Thoracic aorta (tissue), 2 donors: ENCODE data around the gene C1R. TPM values are rescaled to one million over a fixed set of nuclear protein-coding genes. Genes with fewer than 3 reads are reported as not detected.

Experiments
- ATAC-seq: fragments of 150-250 bp; one replicate; pipeline ENCODE4 v1.8.0; 2017; ENCODE audit warnings: low read depth; ENCODE audit not compliant: insufficient number of reproducible peaks, low FRiP score
- DNase-seq: peaks from one replicate; pipeline ENCODE4 v3.0.0-alpha.2; 2020; ENCODE audit warnings: low spot score
- H3K27ac ChIP-seq, 2 donors: fragments of 200-600 bp; sonication (generic); 1 replicate in 1 of 2; 2 replicates in 1 of 2; pipeline ENCODE4 v1.5.1; 2016; ENCODE audit warnings: mild to moderate bottlenecking in 2 of 2, moderate library complexity in 2 of 2
- H3K27me3 ChIP-seq: fragments of 200-600 bp; sonication (generic); replicated peaks from 2 replicates; pipeline ENCODE4 v1.6.0; 2016; ENCODE audit warnings: mild to moderate bottlenecking; ENCODE audit not compliant: insufficient read depth
- H3K36me3 ChIP-seq: fragments of 200-600 bp; sonication (generic); one replicate; pipeline ENCODE4 v1.5.1; 2016
- H3K4me1 ChIP-seq, 2 donors: fragments of 200-600 bp; sonication (generic); 1 replicate in 1 of 2; 2 replicates in 1 of 2; pipeline versions ENCODE4 v1.5.1 to v1.6.0; 2016; ENCODE audit warnings: low read depth in 2 of 2, mild to moderate bottlenecking in 1 of 2; ENCODE audit not compliant: control insufficient read depth in 1 of 2
- H3K4me3 ChIP-seq: fragments of 200-600 bp; sonication (generic); 2 replicates; pipeline ENCODE4 v1.5.1; 2016; ENCODE audit warnings: mild to moderate bottlenecking
- H3K9me3 ChIP-seq: fragments of 200-600 bp; sonication (generic); 2 replicates; pipeline ENCODE4 v1.5.1; 2016
- total RNA-seq, 2 donors: library from RNA; depleted of rRNA; stranded (reverse); fragments of >200 nt; gene quantifications; one replicate each; pipeline versions ENCODE4 v1.1.0 to v1.2.3, GENCODE V29; 2016
- TF ChIP-seq, protein P1 (sequence below): fragments of 200-600 bp; sonication (generic); IDR thresholded peaks from one replicate; pipeline ENCODE4 v1.5.1; 2019; ENCODE audit warnings: antibody characterized with exemption

C1R gene
- total RNA-seq, 2 donors from 2014 or later, result 811 to 997 TPM

DNA sequence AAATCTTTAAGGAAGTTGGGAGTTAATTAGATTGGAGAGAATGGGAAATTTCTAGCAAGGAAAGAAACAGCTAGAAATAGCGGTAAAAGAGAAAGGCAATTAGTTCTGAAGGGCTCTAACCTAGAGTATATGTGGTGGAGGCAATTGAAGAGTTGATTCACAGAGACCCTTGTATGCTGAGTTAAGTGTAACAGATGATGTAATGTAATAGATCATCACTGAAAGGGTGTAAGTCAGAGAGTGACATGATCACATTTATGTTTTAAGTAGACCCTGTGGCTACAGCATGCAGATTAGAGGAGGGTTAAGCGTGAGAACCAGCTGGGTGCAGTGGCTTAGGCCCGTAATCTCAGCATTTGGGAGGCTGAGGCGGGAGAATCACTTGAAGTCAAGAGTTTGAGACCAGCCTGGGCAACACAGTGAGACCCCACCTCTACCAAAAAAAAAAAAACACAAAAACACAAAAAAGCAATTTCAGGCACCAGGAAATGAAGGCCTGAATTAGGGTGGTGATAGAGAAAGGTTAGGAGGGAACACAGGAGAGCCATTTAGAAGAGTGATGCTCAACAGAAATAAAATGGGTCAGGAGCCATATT is 33.5 kb upstream of the C1R start:
- Histone ChIP-seq H3K9me3 (no peaks in the 10 kb centered on the region), H3K27ac (no peak overlapping the region), H3K4me1 (peaks cover 8% of the 10 kb centered on the region in 2 donors), H3K4me3 (no peak overlapping the region), H3K36me3 (no peaks in the 10 kb centered on the region), H3K27me3 (no peaks in the 10 kb centered on the region)
- ATAC-seq (no peak), DNase-seq (no peak)
- TF ChIP-seq, protein P1, sequence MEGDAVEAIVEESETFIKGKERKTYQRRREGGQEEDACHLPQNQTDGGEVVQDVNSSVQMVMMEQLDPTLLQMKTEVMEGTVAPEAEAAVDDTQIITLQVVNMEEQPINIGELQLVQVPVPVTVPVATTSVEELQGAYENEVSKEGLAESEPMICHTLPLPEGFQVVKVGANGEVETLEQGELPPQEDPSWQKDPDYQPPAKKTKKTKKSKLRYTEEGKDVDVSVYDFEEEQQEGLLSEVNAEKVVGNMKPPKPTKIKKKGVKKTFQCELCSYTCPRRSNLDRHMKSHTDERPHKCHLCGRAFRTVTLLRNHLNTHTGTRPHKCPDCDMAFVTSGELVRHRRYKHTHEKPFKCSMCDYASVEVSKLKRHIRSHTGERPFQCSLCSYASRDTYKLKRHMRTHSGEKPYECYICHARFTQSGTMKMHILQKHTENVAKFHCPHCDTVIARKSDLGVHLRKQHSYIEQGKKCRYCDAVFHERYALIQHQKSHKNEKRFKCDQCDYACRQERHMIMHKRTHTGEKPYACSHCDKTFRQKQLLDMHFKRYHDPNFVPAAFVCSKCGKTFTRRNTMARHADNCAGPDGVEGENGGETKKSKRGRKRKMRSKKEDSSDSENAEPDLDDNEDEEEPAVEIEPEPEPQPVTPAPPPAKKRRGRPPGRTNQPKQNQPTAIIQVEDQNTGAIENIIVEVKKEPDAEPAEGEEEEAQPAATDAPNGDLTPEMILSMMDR, result no peak

GRCh38 chr12:7123806-7124522 is 31.7 kb upstream of the C1R start:
- Histone ChIP-seq H3K4me1 (peaks cover 0 to under 1% of the 10 kb centered on the region in 2 donors), H3K27me3 (no peaks in the 10 kb centered on the region), H3K4me3 (no peak overlapping the region), H3K27ac (no peak overlapping the region), H3K9me3 (no peaks in the 10 kb centered on the region), H3K36me3 (no peaks in the 10 kb centered on the region)
- TF ChIP-seq, protein P1, result no peak
- DNase-seq (no peak), ATAC-seq (no peak)

- H3K27me3 ChIP-seq, result no peaks in the 10 kb centered on the region
- H3K9me3 ChIP-seq, result no peaks in the 10 kb centered on the region
- DNase-seq (no peak), ATAC-seq (no peak)
- no peaks in the 10 kb centered on the region for H3K4me1 ChIP-seq
- H3K4me3 ChIP-seq, result no peak overlapping the region
- no peak overlapping the region for H3K27ac ChIP-seq
- TF ChIP-seq, protein P1, result no peak
- no peaks in the 10 kb centered on the region for H3K36me3 ChIP-seq
These were observed 30.8 kb upstream of the C1R start for GRCh38 chr12:7122811-7123769.

DNA sequence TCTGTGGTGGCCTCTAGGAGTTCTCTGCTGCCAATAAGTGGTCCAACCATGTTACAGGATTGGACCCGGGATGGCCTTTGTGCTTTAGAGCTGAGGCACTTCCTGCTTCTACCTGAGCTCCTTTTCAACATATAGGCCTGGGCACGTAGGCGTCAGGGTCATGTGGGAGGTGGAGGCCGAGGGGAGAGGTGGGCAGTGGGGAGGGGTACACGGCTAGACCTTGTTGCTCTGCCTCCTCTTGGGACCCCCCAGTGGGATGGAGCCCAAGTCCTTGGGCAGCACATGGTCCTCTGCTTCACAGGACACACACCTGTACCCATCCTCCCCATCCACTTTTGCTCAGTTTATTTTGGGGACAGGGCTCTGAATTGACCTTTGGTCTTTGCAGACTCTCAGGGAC is 29.1 kb upstream of the C1R start:
- H3K4me3 ChIP-seq, result no peak overlapping the region
- TF ChIP-seq, protein P1, result no peak
- H3K27ac ChIP-seq, result no peak overlapping the region
- no peak for DNase-seq
- no peaks in the 10 kb centered on the region for H3K36me3 ChIP-seq
- H3K4me1 ChIP-seq, result no peaks in the 10 kb centered on the region
- no peaks in the 10 kb centered on the region for H3K9me3 ChIP-seq
- ATAC-seq, result no peak
- no peaks in the 10 kb centered on the region for H3K27me3 ChIP-seq

DNA sequence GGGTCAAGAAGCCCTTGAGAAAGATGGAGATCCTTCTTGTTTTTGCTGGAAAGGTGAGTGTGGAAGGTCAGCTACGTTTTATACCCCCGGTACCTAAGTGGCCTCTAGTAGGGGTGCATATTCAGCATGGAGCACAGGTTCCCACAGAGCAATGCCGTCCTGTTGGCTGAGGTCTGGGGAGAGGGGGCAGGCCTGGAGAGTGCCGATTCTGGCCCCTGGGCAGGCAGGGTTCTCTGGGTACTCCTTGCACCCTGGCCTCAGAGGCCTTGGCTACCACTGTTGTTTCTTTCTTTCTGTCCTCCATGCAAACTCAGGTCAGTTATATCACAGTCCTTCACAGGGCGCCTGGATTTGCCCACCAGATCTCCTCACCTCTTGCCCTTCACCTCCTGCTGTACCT is 27.9 kb upstream of the C1R start:
- Histone ChIP-seq H3K4me3 (no peak overlapping the region), H3K36me3 (no peaks in the 10 kb centered on the region), H3K27ac (no peak overlapping the region), H3K9me3 (no peaks in the 10 kb centered on the region), H3K27me3 (no peaks in the 10 kb centered on the region), H3K4me1 (no peaks in the 10 kb centered on the region)
- DNase-seq (no peak), ATAC-seq (no peak)
- TF ChIP-seq, protein P1, result no peak
